ENCODE measurements around the gene UBXN7. TPM values are rescaled to one million over a fixed set of nuclear protein-coding genes. Genes with fewer than 3 reads are reported as not detected.

The UBXN7 gene
- total RNA-seq, 1 experiment from 2014 or later = 61.7 TPM

GRCh38 chr3:196440041-196440537, 7.9 kb upstream of the UBXN7 start:
- BruUV-seq (replicated peaks) = no TSS peak
- TF ChIP-seq SIN3A (IDR thresholded peaks at IDR 0.05; ENCODE audit: borderline replicate concordance, insufficient read depth, low read depth, low read length) (no peak), TCF7L2 (IDR thresholded peaks at IDR 0.05; ENCODE audit: low read depth, low read length) (no peak), REST (IDR thresholded peaks at IDR 0.05; ENCODE audit: insufficient read depth in 1 of 2, low read depth in 2 of 2, low read length in 1 of 2) (no peak), POLR2AphosphoS5 (IDR thresholded peaks at IDR 0.05; ENCODE audit: low read depth, low read length) (no peak), CTCF (IDR thresholded peaks at IDR 0.05) (no peak)
- ChIA-PET CTCF (no interaction called here), POLR2A (no interaction called here)
- ATAC-seq (no peak), DNase-seq (ENCODE audit: low read depth, low spot score) (no peak)
- no peaks in the 10 kb centered on the region for H3K9me3 ChIP-seq (ENCODE audit: control insufficient read depth, insufficient read depth, low read depth, low read length)
- in situ Hi-C loops (cut with HindIII; ENCODE audit: low pct_unique_long_range_greater_than_20kb, low sequenced_read_pairs) = no loop called here
- H3K36me3 ChIP-seq (ENCODE audit: control insufficient read depth, insufficient read depth, low read length) = no peaks in the 10 kb centered on the region
- H3K27me3 ChIP-seq (ENCODE audit: control insufficient read depth, insufficient read depth, low read length) = no peaks in the 10 kb centered on the region
- no peak overlapping the region for H3K4me3 ChIP-seq (ENCODE audit: low read depth in 2 of 2, low read length in 2 of 2)
- intact Hi-C loops (cut with micrococcal nuclease; ENCODE audit: unreplicated experiment) = no loop called here
- no peak overlapping the region for H3K27ac ChIP-seq (ENCODE audit: low read length)
- H3K4me1 ChIP-seq (ENCODE audit: control insufficient read depth, insufficient read depth, low read length) = no peaks in the 10 kb centered on the region

- peak overlapping the region; percentile 76 for H3K27ac ChIP-seq (ENCODE audit: low read length)
- no peaks in the 10 kb centered on the region; the same call in 1 of the 2 replicates for H3K36me3 ChIP-seq (ENCODE audit: control insufficient read depth, insufficient read depth, low read length)
- CTCF ChIA-PET = interaction anchor here (1.0 kb wide), 1 partner anchor 107 kb away, joined by 4 read pairs; no protein-coding TSS in a partner anchor
- in situ Hi-C loops (cut with HindIII; ENCODE audit: low pct_unique_long_range_greater_than_20kb, low sequenced_read_pairs) = no loop called here
- TSS peak; percentile 76 for BruUV-seq (replicated peaks)
- H3K4me3 ChIP-seq (ENCODE audit: low read depth in 2 of 2, low read length in 2 of 2) = peak overlapping the region; percentile 76 to 87
- POLR2A ChIA-PET = no interaction called here
- no peak for TF ChIP-seq TCF7L2 (IDR thresholded peaks at IDR 0.05; ENCODE audit: low read depth, low read length)
- TF ChIP-seq POLR2AphosphoS5 (IDR thresholded peaks at IDR 0.05; ENCODE audit: low read depth, low read length) = no peak
- no peak for TF ChIP-seq SIN3A (IDR thresholded peaks at IDR 0.05; ENCODE audit: borderline replicate concordance, insufficient read depth, low read depth, low read length)
- no peak for TF ChIP-seq REST (IDR thresholded peaks at IDR 0.05; ENCODE audit: insufficient read depth in 1 of 2, low read depth in 2 of 2, low read length in 1 of 2)
- TF ChIP-seq CTCF (IDR thresholded peaks at IDR 0.05) = no peak
- intact Hi-C loops (cut with micrococcal nuclease; ENCODE audit: unreplicated experiment) = no loop called here
- ATAC-seq = peak; percentile 62
- no peaks in the 10 kb centered on the region for H3K27me3 ChIP-seq (ENCODE audit: control insufficient read depth, insufficient read depth, low read length)
- H3K9me3 ChIP-seq (ENCODE audit: control insufficient read depth, insufficient read depth, low read depth, low read length) = no peaks in the 10 kb centered on the region
- H3K4me1 ChIP-seq (ENCODE audit: control insufficient read depth, insufficient read depth, low read length) = peaks cover 7% of the 10 kb centered on the region; the same call in 1 of the 2 replicates
- no peak for DNase-seq (ENCODE audit: low read depth, low spot score)
Observed at GRCh38 chr3:196431181-196432136, 768 bp downstream of the UBXN7 start.
